Loucy (cell line): ENCODE data around the gene CSF1R.

ENCODE experiments used
- H2AFZ ChIP-seq: fragments of 200-600 bp; sonication (generic); 2 replicates; pipeline ENCODE4 v1.6.0; 2016; ENCODE audit warnings: antibody characterized with exemption, mild to moderate bottlenecking, low read length, moderate library complexity
- H3F3A ChIP-seq: fragments of 200-600 bp; 2 replicates; pipeline ENCODE4 v1.6.0; 2016; ENCODE audit warnings: antibody characterized with exemption, low read depth, mild to moderate bottlenecking
- H3K27me3 ChIP-seq: fragments of 200-600 bp; sonication (generic); 2 replicates; pipeline ENCODE4 v1.6.1; 2014; ENCODE audit warnings: low read length, mild to moderate bottlenecking; ENCODE audit not compliant: insufficient read depth, poor library complexity, severe bottlenecking
- H3K36me3 ChIP-seq: fragments of 200-600 bp; sonication (generic); 2 replicates; pipeline ENCODE4 v1.6.1; 2016; ENCODE audit warnings: low read length; ENCODE audit not compliant: insufficient read depth
- H3K4me1 ChIP-seq: fragments of 200-600 bp; sonication (generic); 2 replicates; pipeline ENCODE4 v1.5.1; 2014; ENCODE audit warnings: low read length, mild to moderate bottlenecking; ENCODE audit not compliant: insufficient read depth, poor library complexity, severe bottlenecking
- H3K4me2 ChIP-seq: fragments of 200-600 bp; sonication (generic); 2 replicates; pipeline ENCODE4 v1.6.0; 2014; ENCODE audit warnings: antibody characterized with exemption, low read length, low read depth, mild to moderate bottlenecking; ENCODE audit not compliant: poor library complexity, severe bottlenecking
- H3K4me3 ChIP-seq: fragments of 200-600 bp; sonication (generic); 2 replicates; pipeline ENCODE4 v1.5.1; 2014; ENCODE audit warnings: low read length, mild to moderate bottlenecking, mixed read lengths; ENCODE audit not compliant: poor library complexity, severe bottlenecking
- H3K79me2 ChIP-seq: fragments of 200-600 bp; sonication (generic); 2 replicates; pipeline ENCODE4 v1.6.1; 2014; ENCODE audit warnings: low read length; ENCODE audit not compliant: insufficient read depth
- H3K9ac ChIP-seq: fragments of 200-600 bp; sonication (generic); 2 replicates; pipeline ENCODE4 v1.6.0; 2014; ENCODE audit warnings: mild to moderate bottlenecking, low read depth, low read length, moderate library complexity; ENCODE audit not compliant: poor library complexity, severe bottlenecking
- H3K9me2 ChIP-seq: fragments of 200-600 bp; sonication (generic); replicated peaks from 2 replicates; pipeline ENCODE4 v1.6.1; 2016; ENCODE audit warnings: low read depth, low read length, mixed read lengths
- H3K9me3 ChIP-seq: fragments of 200-600 bp; sonication (generic); 2 replicates; pipeline ENCODE4 v1.6.1; 2014; ENCODE audit warnings: mild to moderate bottlenecking, antibody characterized with exemption, low read length, low read depth; ENCODE audit not compliant: insufficient read depth
- H4K20me1 ChIP-seq: fragments of 200-600 bp; sonication (generic); 2 replicates; pipeline ENCODE4 v1.6.0; 2014; ENCODE audit warnings: antibody characterized with exemption, low read length, mild to moderate bottlenecking; ENCODE audit not compliant: insufficient read depth, poor library complexity, severe bottlenecking
- CTCF ChIP-seq: fragments of 200-600 bp; sonication (generic); conservative IDR thresholded peaks from 2 replicates; pipeline ENCODE4 v1.5.1; 2014; ENCODE audit warnings: mild to moderate bottlenecking, antibody characterized with exemption, low read length
- EZH2phosphoT487 ChIP-seq: fragments of 200-600 bp; IDR thresholded peaks from 2 replicates; pipeline ENCODE4 v1.6.1; 2018; ENCODE audit warnings: antibody characterized with exemption, mild to moderate bottlenecking, moderate library complexity, borderline replicate concordance

CSF1R gene

DNA sequence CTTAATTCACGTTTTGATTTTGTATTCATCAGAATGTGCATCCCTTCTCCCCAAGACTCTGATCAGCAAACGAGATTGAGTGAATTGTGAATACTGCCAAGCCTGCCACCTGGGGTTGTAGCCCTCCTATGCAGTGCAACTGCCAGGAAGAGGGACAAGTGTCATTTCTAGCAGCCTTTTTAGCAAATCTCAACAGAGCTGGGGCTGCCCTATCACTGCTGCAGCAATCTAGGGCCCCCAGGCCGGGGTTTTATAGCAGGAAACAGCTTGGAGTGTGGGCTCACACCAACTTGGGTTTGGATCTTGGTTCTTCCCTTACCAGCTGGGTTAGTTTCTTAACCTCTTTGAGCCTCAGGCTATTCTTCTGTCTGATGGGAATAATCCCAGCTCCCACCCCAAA lies 4.0 kb downstream of the CSF1R start:
- no peaks in the 10 kb centered on the region for H3K9me3 ChIP-seq
- H2AFZ ChIP-seq, result no peak overlapping the region
- TF ChIP-seq EZH2phosphoT487 (no peak), CTCF (no peak; the same call in 1 of the 2 replicates)
- H3K4me3 ChIP-seq, result no peak overlapping the region
- H3K4me1 ChIP-seq, result peaks cover 15% of the 10 kb centered on the region
- no peaks in the 10 kb centered on the region for H3K79me2 ChIP-seq
- no peaks in the 10 kb centered on the region for H3K36me3 ChIP-seq
- no peaks in the 10 kb centered on the region for H3K27me3 ChIP-seq
- no peaks in the 10 kb centered on the region for H4K20me1 ChIP-seq
- no peaks in the 10 kb centered on the region for H3F3A ChIP-seq
- H3K4me2 ChIP-seq, result peak overlapping the region; percentile 40
- no peak overlapping the region for H3K9ac ChIP-seq
- H3K9me2 ChIP-seq, result no peaks in the 10 kb centered on the region

DNA sequence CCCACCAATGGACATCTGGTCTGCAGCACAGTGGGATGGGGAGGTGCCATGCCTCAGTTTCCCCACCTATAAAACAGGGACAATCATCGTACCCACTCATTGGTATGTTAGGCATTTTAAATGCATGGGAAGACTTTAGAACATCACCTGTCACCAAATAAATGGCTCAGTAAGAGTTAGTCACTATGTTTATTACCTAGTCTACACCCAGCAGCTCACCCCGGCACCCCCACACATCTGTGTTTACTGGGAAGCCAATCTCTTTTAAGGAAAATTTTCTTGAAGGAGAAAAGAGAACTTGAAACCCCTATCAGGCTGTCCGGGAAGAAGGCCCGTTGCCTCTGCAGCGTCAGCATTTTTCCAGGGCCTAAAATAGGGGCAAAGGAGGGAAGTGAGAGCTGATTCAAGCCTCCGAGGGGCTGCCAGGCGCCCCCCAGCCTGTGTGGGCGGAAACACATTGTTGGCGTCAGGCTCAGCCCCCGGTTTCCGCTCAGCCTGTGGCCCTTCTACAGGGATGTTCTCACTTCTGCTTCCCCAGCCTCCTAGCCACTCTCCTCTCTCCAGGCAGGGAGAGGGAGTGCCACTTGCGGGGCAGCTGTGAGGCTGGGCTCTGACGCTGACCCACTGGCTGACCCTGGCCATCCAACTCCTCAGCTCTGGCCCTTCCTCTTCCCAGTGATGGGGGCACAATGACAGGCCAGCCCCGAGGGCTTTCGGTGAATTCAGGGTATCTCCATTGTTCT lies 4.6 kb downstream of the CSF1R start:
- no peak overlapping the region for H2AFZ ChIP-seq
- no peak for TF ChIP-seq CTCF
- TF ChIP-seq EZH2phosphoT487, result no peak
- H3K9me3 ChIP-seq, result no peaks in the 10 kb centered on the region
- H3K9ac ChIP-seq, result no peak overlapping the region
- no peaks in the 10 kb centered on the region for H3K9me2 ChIP-seq
- no peaks in the 10 kb centered on the region for H3K27me3 ChIP-seq
- no peaks in the 10 kb centered on the region for H3K36me3 ChIP-seq
- no peaks in the 10 kb centered on the region for H4K20me1 ChIP-seq
- peaks cover 15% of the 10 kb centered on the region for H3K4me1 ChIP-seq
- H3K79me2 ChIP-seq, result no peaks in the 10 kb centered on the region
- H3K4me3 ChIP-seq, result no peak overlapping the region
- no peaks in the 10 kb centered on the region for H3F3A ChIP-seq
- H3K4me2 ChIP-seq, result peak overlapping the region; percentile 40

DNA sequence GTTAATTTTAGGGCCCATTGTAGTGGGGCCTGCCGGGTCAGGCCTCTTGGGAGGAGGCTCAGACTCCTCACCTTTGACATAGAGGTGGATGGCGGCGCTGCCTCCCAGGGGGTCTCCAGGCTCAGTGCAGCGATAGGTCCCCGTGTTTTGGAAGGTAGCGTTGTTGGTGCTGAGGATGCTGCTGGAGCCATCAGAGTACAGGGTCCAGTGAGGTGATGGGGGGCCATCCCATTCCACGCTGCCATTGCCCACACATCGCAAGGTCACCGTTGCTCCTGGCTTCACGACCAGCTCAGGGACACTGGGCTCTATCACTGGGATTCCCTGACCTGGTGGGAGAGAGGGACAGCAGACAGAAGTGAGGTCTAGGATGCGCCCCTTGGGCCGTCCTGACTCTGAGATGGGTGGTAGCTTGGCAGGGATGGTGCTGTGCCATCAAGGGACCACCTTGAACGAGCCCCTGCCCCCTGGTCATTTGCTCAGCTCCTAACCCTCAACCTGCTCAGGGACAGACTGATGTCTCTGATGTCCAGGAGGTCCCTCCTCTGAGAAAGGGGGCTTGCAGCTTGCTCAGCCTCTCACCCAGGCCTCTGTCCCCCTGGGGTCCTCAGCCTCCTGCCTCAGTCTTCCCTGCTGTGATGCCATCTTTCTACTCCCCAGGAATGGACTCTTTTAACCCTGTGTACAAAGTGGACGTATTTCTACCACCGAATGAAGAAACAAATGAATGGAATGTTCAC lies 5.5 kb downstream of the CSF1R start:
- no peaks in the 10 kb centered on the region for H3K27me3 ChIP-seq
- H3F3A ChIP-seq, result no peaks in the 10 kb centered on the region
- no peak for TF ChIP-seq EZH2phosphoT487
- TF ChIP-seq CTCF, result no peak
- H3K4me3 ChIP-seq, result no peak overlapping the region
- H3K4me1 ChIP-seq, result peaks cover 15% of the 10 kb centered on the region
- no peak overlapping the region for H2AFZ ChIP-seq
- no peak overlapping the region for H3K9ac ChIP-seq
- H3K9me2 ChIP-seq, result no peaks in the 10 kb centered on the region
- H3K4me2 ChIP-seq, result no peak overlapping the region
- H3K36me3 ChIP-seq, result no peaks in the 10 kb centered on the region
- no peaks in the 10 kb centered on the region for H3K9me3 ChIP-seq
- H3K79me2 ChIP-seq, result no peaks in the 10 kb centered on the region
- H4K20me1 ChIP-seq, result no peaks in the 10 kb centered on the region
